ENCODE measurements around the gene DOCK4.

DOCK4 gene

GRCh38 chr7:112031689-112032088, 174.5 kb downstream of the DOCK4 start:
- Histone ChIP-seq H3K4me1 (ENCODE audit: insufficient read depth, low read length) (peaks cover 6% of the 10 kb centered on the region; the same call in 1 of the 2 replicates), H3K36me3 (ENCODE audit: insufficient read depth, low read length) (no peaks in the 10 kb centered on the region), H3K9ac (ENCODE audit: low read depth, low read length) (no peak overlapping the region), H3K9me3 (ENCODE audit: control insufficient read depth, insufficient read depth, low read length) (no peaks in the 10 kb centered on the region)

GRCh38 chr7:112025556-112025955, 180.6 kb downstream of the DOCK4 start:
- H3K9me3 ChIP-seq (ENCODE audit: control insufficient read depth, insufficient read depth, low read length), result no peaks in the 10 kb centered on the region
- no peaks in the 10 kb centered on the region for H3K36me3 ChIP-seq (ENCODE audit: insufficient read depth, low read length)
- H3K9ac ChIP-seq (ENCODE audit: low read depth, low read length), result no peak overlapping the region
- H3K4me1 ChIP-seq (ENCODE audit: insufficient read depth, low read length), result peaks cover 5% of the 10 kb centered on the region; the same call in 1 of the 2 replicates

GRCh38 chr7:112023786-112024185, 182.4 kb downstream of the DOCK4 start:
- H3K9ac ChIP-seq (ENCODE audit: low read depth, low read length), result no peak overlapping the region
- H3K9me3 ChIP-seq (ENCODE audit: control insufficient read depth, insufficient read depth, low read length), result no peaks in the 10 kb centered on the region
- no peaks in the 10 kb centered on the region for H3K36me3 ChIP-seq (ENCODE audit: insufficient read depth, low read length)
- peaks cover 5% of the 10 kb centered on the region; the same call in 1 of the 2 replicates for H3K4me1 ChIP-seq (ENCODE audit: insufficient read depth, low read length)

- H3K9me3 ChIP-seq (ENCODE audit: control insufficient read depth, insufficient read depth, low read length), result no peaks in the 10 kb centered on the region
- H3K9ac ChIP-seq (ENCODE audit: low read depth, low read length), result no peak overlapping the region
- peaks cover 5% of the 10 kb centered on the region; the same call in 1 of the 2 replicates for H3K4me1 ChIP-seq (ENCODE audit: insufficient read depth, low read length)
- H3K36me3 ChIP-seq (ENCODE audit: insufficient read depth, low read length), result no peaks in the 10 kb centered on the region
Observed at GRCh38 chr7:112023282-112023681, 182.9 kb downstream of the DOCK4 start.

DNA sequence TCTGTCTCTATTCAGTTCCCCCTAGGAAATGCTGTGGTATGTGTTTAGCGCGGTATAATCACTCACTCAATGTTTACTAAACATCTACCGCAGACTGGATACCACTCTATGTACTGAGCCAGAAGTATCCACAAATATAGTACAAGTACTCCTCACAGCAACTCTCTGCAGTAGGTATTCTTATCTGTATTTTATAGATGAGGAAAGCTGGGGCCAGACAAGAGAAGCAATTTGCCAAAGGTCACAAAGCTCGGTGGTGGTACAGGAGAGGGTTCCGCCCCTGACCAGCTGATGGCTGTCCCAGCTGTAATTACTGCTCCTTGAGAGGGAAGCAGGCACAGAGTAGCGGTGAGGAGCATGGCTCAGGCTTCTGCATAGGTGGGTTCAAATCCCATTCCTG, 184.1 kb downstream of the DOCK4 start:
- H3K9ac ChIP-seq (ENCODE audit: low read depth, low read length), result no peak overlapping the region
- H3K9me3 ChIP-seq (ENCODE audit: control insufficient read depth, insufficient read depth, low read length), result no peaks in the 10 kb centered on the region
- H3K4me1 ChIP-seq (ENCODE audit: insufficient read depth, low read length), result peaks cover 5% of the 10 kb centered on the region; the same call in 1 of the 2 replicates
- no peaks in the 10 kb centered on the region for H3K36me3 ChIP-seq (ENCODE audit: insufficient read depth, low read length)

- Histone ChIP-seq H3K36me3 (ENCODE audit: insufficient read depth, low read length) (no peaks in the 10 kb centered on the region), H3K9ac (ENCODE audit: low read depth, low read length) (no peak overlapping the region), H3K4me1 (ENCODE audit: insufficient read depth, low read length) (peaks cover 5% of the 10 kb centered on the region; the same call in 1 of the 2 replicates), H3K9me3 (ENCODE audit: control insufficient read depth, insufficient read depth, low read length) (no peaks in the 10 kb centered on the region)
Observed at GRCh38 chr7:112021379-112022044, 184.7 kb downstream of the DOCK4 start.

DNA sequence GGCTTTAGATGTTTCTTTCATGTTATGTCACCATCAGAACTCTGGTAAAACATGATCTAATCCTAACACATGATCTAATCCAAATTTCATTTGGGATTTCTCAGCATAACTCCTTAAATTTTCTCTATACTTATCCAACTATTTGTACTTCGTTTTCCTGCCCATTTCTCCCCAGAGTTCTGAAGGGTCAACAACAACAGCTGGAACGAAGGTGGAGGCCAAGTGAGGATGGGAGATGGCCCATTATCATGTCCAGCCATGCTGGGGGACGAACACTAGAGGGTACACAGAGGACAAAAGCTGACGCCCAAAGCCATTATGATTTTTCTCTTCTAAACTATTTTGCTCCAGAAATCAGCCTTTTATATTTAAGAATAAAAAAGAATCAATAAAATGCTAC, 185.4 kb downstream of the DOCK4 start:
- Histone ChIP-seq H3K4me1 (ENCODE audit: insufficient read depth, low read length) (peaks cover 5% of the 10 kb centered on the region; the same call in 1 of the 2 replicates), H3K9me3 (ENCODE audit: control insufficient read depth, insufficient read depth, low read length) (no peaks in the 10 kb centered on the region), H3K9ac (ENCODE audit: low read depth, low read length) (no peak overlapping the region), H3K36me3 (ENCODE audit: insufficient read depth, low read length) (no peaks in the 10 kb centered on the region)

GRCh38 chr7:112019932-112020331, 186.3 kb downstream of the DOCK4 start:
- peaks cover under 1% of the 10 kb centered on the region; the same call in 1 of the 2 replicates for H3K4me1 ChIP-seq (ENCODE audit: insufficient read depth, low read length)
- no peaks in the 10 kb centered on the region for H3K9me3 ChIP-seq (ENCODE audit: control insufficient read depth, insufficient read depth, low read length)
- no peak overlapping the region for H3K9ac ChIP-seq (ENCODE audit: low read depth, low read length)
- no peaks in the 10 kb centered on the region for H3K36me3 ChIP-seq (ENCODE audit: insufficient read depth, low read length)

GRCh38 chr7:112018305-112019030, 187.7 kb downstream of the DOCK4 start:
- no peaks in the 10 kb centered on the region for H3K4me1 ChIP-seq (ENCODE audit: insufficient read depth, low read length)
- H3K9ac ChIP-seq (ENCODE audit: low read depth, low read length), result no peak overlapping the region
- no peaks in the 10 kb centered on the region for H3K9me3 ChIP-seq (ENCODE audit: control insufficient read depth, insufficient read depth, low read length)
- no peaks in the 10 kb centered on the region for H3K36me3 ChIP-seq (ENCODE audit: insufficient read depth, low read length)

DNA sequence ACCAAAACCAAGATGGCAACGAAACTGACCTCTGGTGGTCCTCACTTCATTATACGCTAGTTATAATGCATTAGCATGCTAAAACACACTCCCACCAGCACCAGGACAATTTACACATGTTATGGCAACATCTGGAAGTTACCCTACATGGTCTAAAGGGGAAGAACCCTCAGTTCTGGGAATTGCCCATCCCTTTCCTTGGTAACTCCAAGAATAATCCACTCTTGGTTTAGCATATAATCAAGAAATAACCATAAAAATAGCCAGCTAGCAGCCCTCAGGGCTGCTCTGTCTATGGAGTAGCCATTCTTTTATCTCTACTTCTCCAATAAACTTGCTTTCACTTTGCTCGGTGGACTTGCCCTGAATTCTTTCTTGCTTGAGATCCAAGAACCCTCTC, 191.1 kb downstream of the DOCK4 start:
- Histone ChIP-seq H3K9ac (ENCODE audit: low read depth, low read length) (no peak overlapping the region), H3K9me3 (ENCODE audit: control insufficient read depth, insufficient read depth, low read length) (no peaks in the 10 kb centered on the region), H3K36me3 (ENCODE audit: insufficient read depth, low read length) (no peaks in the 10 kb centered on the region), H3K4me1 (ENCODE audit: insufficient read depth, low read length) (no peaks in the 10 kb centered on the region)

- H3K9ac ChIP-seq (ENCODE audit: low read depth, low read length), result no peak overlapping the region
- H3K9me3 ChIP-seq (ENCODE audit: control insufficient read depth, insufficient read depth, low read length), result no peaks in the 10 kb centered on the region
- no peaks in the 10 kb centered on the region for H3K36me3 ChIP-seq (ENCODE audit: insufficient read depth, low read length)
- no peaks in the 10 kb centered on the region for H3K4me1 ChIP-seq (ENCODE audit: insufficient read depth, low read length)
Observed at GRCh38 chr7:112014347-112014746, 191.9 kb downstream of the DOCK4 start.

DNA sequence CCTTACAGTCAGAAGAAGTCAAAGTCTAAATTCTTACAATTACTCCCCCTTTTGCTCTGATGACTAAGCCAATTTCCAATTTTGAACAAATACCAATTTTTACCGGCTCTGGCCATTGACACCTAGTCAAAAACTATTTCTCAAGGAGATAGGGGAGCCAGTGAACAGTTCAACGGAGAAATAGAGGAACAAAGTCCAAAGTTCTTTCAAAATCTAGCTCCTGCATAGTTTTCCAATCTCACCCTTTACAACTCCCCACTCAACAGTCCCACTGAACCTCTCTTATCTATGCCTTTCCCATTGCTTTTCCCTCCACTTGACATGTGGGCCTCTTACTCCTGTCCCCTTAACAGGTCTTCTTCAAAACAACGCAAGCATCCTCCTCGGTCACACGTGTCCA, 192.9 kb downstream of the DOCK4 start:
- no peaks in the 10 kb centered on the region for H3K36me3 ChIP-seq (ENCODE audit: insufficient read depth, low read length)
- no peak overlapping the region for H3K9ac ChIP-seq (ENCODE audit: low read depth, low read length)
- H3K9me3 ChIP-seq (ENCODE audit: control insufficient read depth, insufficient read depth, low read length), result no peaks in the 10 kb centered on the region
- H3K4me1 ChIP-seq (ENCODE audit: insufficient read depth, low read length), result no peaks in the 10 kb centered on the region

DNA sequence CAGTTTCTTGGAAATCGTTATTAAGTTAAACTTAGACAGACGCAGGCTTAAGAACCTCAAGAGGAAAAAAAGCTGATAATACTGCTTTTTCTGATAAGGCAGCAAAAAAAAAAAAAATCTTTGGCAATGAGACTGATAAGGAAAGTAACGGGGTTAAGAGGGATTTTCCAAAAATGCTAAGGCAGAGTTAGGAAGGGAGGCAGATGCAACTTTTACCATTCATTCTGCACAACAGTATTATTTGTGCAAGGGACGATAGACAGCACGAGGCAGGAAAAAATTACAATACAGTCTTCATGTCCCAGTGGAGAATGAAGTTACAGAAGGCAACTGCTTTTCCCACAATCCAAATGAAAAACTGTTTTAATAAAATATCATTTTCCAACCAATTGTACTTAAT, 194.0 kb downstream of the DOCK4 start:
- H3K36me3 ChIP-seq (ENCODE audit: insufficient read depth, low read length), result no peaks in the 10 kb centered on the region
- no peaks in the 10 kb centered on the region for H3K4me1 ChIP-seq (ENCODE audit: insufficient read depth, low read length)
- H3K9me3 ChIP-seq (ENCODE audit: control insufficient read depth, insufficient read depth, low read length), result no peaks in the 10 kb centered on the region
- H3K9ac ChIP-seq (ENCODE audit: low read depth, low read length), result no peak overlapping the region

GRCh38 chr7:112010994-112011393, 195.2 kb downstream of the DOCK4 start:
- no peaks in the 10 kb centered on the region for H3K36me3 ChIP-seq (ENCODE audit: insufficient read depth, low read length)
- no peaks in the 10 kb centered on the region for H3K9me3 ChIP-seq (ENCODE audit: control insufficient read depth, insufficient read depth, low read length)
- no peaks in the 10 kb centered on the region for H3K4me1 ChIP-seq (ENCODE audit: insufficient read depth, low read length)
- H3K9ac ChIP-seq (ENCODE audit: low read depth, low read length), result no peak overlapping the region

GRCh38 chr7:112010109-112010508, 196.1 kb downstream of the DOCK4 start:
- H3K9me3 ChIP-seq (ENCODE audit: control insufficient read depth, insufficient read depth, low read length), result no peaks in the 10 kb centered on the region
- H3K9ac ChIP-seq (ENCODE audit: low read depth, low read length), result no peak overlapping the region
- H3K4me1 ChIP-seq (ENCODE audit: insufficient read depth, low read length), result no peaks in the 10 kb centered on the region
- no peaks in the 10 kb centered on the region for H3K36me3 ChIP-seq (ENCODE audit: insufficient read depth, low read length)

Data from ES-I3 (cell line).